ENCODE results near the gene FGD4.

FGD4 gene

DNA sequence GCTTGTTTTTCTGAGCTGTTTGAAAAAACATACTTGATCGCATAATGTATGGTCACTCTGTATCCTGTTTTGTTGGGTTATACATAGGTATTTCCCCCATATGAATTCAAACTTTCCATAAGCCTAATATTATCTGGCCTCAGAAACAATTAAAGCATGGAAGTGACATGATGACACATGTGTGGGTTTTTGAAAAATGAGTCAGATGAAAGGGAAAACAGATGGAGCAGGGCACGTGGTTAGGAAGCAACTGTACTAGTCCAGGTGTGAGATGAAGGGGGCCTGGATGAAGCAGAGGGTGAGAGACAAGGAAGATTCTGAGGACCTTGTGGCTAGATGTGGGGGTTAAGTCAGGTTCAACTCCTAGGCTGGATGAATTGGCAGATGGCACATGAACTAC, 187.0 kb downstream of the FGD4 start:
- Histone ChIP-seq H3K14ac (ENCODE audit: low read length in 2 of 2) (no peak overlapping the region), H3K4me3 (ENCODE audit: insufficient read depth in 1 of 2, low read depth in 1 of 2, low read length in 2 of 2) (no peak overlapping the region), H3K4ac (ENCODE audit: low read depth in 1 of 2, low read length in 2 of 2) (peak overlapping the region in 1 of 2 experiments; percentile 73), H2BK15ac (ENCODE audit: low read depth, poor library complexity, severe bottlenecking) (no peak overlapping the region), H4K91ac (ENCODE audit: low read length) (no peak overlapping the region), H3K18ac (ENCODE audit: low read depth in 1 of 2, low read length in 2 of 2) (peak overlapping the region in 1 of 2 experiments; percentile 38), H3K27me3 (ENCODE audit: control insufficient read depth in 1 of 2, insufficient read depth in 1 of 2, low read length in 2 of 2) (no peaks in the 10 kb centered on the region), H3K4me1 (ENCODE audit: control insufficient read depth, insufficient read depth, low read depth, low read length) (peaks cover 5% of the 10 kb centered on the region), H3K9me3 (ENCODE audit: control insufficient read depth, low read length) (no peaks in the 10 kb centered on the region), H3K27ac (ENCODE audit: low read length, poor library complexity, severe bottlenecking) (no peak overlapping the region), H3K9ac (ENCODE audit: low read length) (no peak overlapping the region), H2BK5ac (ENCODE audit: low read depth, low read length, poor library complexity, severe bottlenecking) (no peak overlapping the region), H3K79me1 (replicated peaks; ENCODE audit: low read length, poor library complexity, severe bottlenecking) (peaks cover 12% of the 10 kb centered on the region), H2AFZ (ENCODE audit: low read depth, low read length) (no peak overlapping the region), H3K36me3 (ENCODE audit: control insufficient read depth in 1 of 2, insufficient read depth in 2 of 2, low read depth in 1 of 2, low read length in 2 of 2) (peaks cover 8 to 9% of the 10 kb centered on the region in 2 experiments), H3K23ac (ENCODE audit: low read length in 2 of 2) (no peak overlapping the region), H2BK12ac (ENCODE audit: low read length in 2 of 2) (peak overlapping the region in 1 of 2 experiments; percentile 61), H4K8ac (ENCODE audit: low read length) (no peak overlapping the region), H3K4me2 (ENCODE audit: low read length, poor library complexity, severe bottlenecking) (no peak overlapping the region), H2AK5ac (ENCODE audit: low read length, severe bottlenecking) (no peak overlapping the region), H2BK120ac (ENCODE audit: low read depth, low read length) (no peak overlapping the region)
- no peak for DNase-seq
- 9% methylated on average over 1 of the region's 2 CpGs for WGBS

DNA sequence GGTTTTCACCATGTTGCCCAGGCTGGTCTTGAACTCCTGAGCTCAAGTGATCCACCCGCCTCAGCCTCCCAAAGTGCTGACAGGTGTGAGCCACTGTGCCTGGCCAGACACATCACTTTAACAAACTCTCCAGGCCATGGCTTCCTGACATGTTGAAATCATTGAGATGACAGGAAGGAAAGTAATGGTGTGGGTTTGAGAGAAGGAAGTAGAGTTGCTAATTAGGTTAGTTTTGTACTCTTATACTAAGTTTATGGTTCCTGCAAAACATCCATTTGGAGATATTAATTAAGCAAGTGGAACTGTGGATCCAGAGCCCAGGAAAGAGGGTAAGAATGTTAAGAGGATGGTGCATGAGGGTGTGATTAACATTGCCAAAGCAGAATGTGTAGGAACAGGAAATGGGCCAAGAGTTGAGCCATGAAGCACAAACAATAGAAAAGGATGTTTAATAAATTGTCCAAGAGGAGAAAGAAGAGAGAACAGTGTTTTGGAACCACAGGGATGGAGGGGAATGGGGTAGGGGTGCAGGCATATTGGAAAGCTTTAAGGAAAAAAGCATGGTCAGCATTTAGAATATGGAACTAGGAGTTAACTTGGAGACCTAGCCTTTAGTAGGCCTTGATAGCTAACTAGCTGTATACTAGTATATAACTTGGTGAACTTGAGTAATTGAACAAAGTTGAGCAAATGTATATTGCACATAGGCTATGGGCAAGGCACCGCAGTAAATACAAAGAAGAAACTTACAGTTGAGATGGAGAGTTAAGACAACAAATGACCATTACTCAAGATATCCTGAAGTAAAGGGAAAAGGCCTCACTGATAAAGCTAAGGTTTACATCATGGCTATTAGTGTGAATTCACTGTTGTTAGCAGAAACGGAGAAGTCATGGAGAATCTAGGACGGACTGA, 188.5 kb downstream of the FGD4 start:
- H2AFZ ChIP-seq (ENCODE audit: low read depth, low read length) = no peak overlapping the region
- no peak overlapping the region for H3K4ac ChIP-seq (ENCODE audit: low read depth in 1 of 2, low read length in 2 of 2)
- H2AK5ac ChIP-seq (ENCODE audit: low read length, severe bottlenecking) = no peak overlapping the region
- no peak overlapping the region for H2BK5ac ChIP-seq (ENCODE audit: low read depth, low read length, poor library complexity, severe bottlenecking)
- H3K9ac ChIP-seq (ENCODE audit: low read length) = no peak overlapping the region
- peaks cover 9% of the 10 kb centered on the region for H3K79me1 ChIP-seq (replicated peaks; ENCODE audit: low read length, poor library complexity, severe bottlenecking)
- H2BK12ac ChIP-seq (ENCODE audit: low read length in 2 of 2) = no peak overlapping the region
- no peak overlapping the region for H2BK15ac ChIP-seq (ENCODE audit: low read depth, poor library complexity, severe bottlenecking)
- H3K27me3 ChIP-seq (ENCODE audit: control insufficient read depth in 1 of 2, insufficient read depth in 1 of 2, low read length in 2 of 2) = no peaks in the 10 kb centered on the region
- no peak for DNase-seq
- H3K14ac ChIP-seq (ENCODE audit: low read length in 2 of 2) = no peak overlapping the region
- peaks cover 3% of the 10 kb centered on the region for H3K4me1 ChIP-seq (ENCODE audit: control insufficient read depth, insufficient read depth, low read depth, low read length)
- H3K36me3 ChIP-seq (ENCODE audit: control insufficient read depth in 1 of 2, insufficient read depth in 2 of 2, low read depth in 1 of 2, low read length in 2 of 2) = peaks cover 5 to 6% of the 10 kb centered on the region in 2 experiments
- 92% methylated on average over 4 of the region's 4 CpGs for WGBS
- no peak overlapping the region for H4K91ac ChIP-seq (ENCODE audit: low read length)
- no peak overlapping the region for H3K23ac ChIP-seq (ENCODE audit: low read length in 2 of 2)
- H2BK120ac ChIP-seq (ENCODE audit: low read depth, low read length) = no peak overlapping the region
- H4K8ac ChIP-seq (ENCODE audit: low read length) = no peak overlapping the region
- H3K9me3 ChIP-seq (ENCODE audit: control insufficient read depth, low read length) = no peaks in the 10 kb centered on the region
- H3K27ac ChIP-seq (ENCODE audit: low read length, poor library complexity, severe bottlenecking) = no peak overlapping the region
- H3K18ac ChIP-seq (ENCODE audit: low read depth in 1 of 2, low read length in 2 of 2) = peak overlapping the region in 1 of 2 experiments; percentile 28
- no peak overlapping the region for H3K4me3 ChIP-seq (ENCODE audit: insufficient read depth in 1 of 2, low read depth in 1 of 2, low read length in 2 of 2)
- H3K4me2 ChIP-seq (ENCODE audit: low read length, poor library complexity, severe bottlenecking) = no peak overlapping the region

GRCh38 chr12:32588604-32589003, 189.2 kb downstream of the FGD4 start:
- H3K18ac ChIP-seq (ENCODE audit: low read depth in 1 of 2, low read length in 2 of 2) = peak overlapping the region in 1 of 2 experiments; percentile 28
- no peak overlapping the region for H4K91ac ChIP-seq (ENCODE audit: low read length)
- no peak overlapping the region for H2AFZ ChIP-seq (ENCODE audit: low read depth, low read length)
- H3K9me3 ChIP-seq (ENCODE audit: control insufficient read depth, low read length) = no peaks in the 10 kb centered on the region
- no peaks in the 10 kb centered on the region for H3K27me3 ChIP-seq (ENCODE audit: control insufficient read depth in 1 of 2, insufficient read depth in 1 of 2, low read length in 2 of 2)
- H3K4me3 ChIP-seq (ENCODE audit: insufficient read depth in 1 of 2, low read depth in 1 of 2, low read length in 2 of 2) = no peak overlapping the region
- no peak overlapping the region for H3K4me2 ChIP-seq (ENCODE audit: low read length, poor library complexity, severe bottlenecking)
- H4K8ac ChIP-seq (ENCODE audit: low read length) = no peak overlapping the region
- H3K14ac ChIP-seq (ENCODE audit: low read length in 2 of 2) = no peak overlapping the region
- no peak overlapping the region for H2AK5ac ChIP-seq (ENCODE audit: low read length, severe bottlenecking)
- no peak for DNase-seq
- no peak overlapping the region for H2BK5ac ChIP-seq (ENCODE audit: low read depth, low read length, poor library complexity, severe bottlenecking)
- peaks cover 9% of the 10 kb centered on the region for H3K79me1 ChIP-seq (replicated peaks; ENCODE audit: low read length, poor library complexity, severe bottlenecking)
- H3K4me1 ChIP-seq (ENCODE audit: control insufficient read depth, insufficient read depth, low read depth, low read length) = no peaks in the 10 kb centered on the region
- no peak overlapping the region for H2BK12ac ChIP-seq (ENCODE audit: low read length in 2 of 2)
- no peak overlapping the region for H3K23ac ChIP-seq (ENCODE audit: low read length in 2 of 2)
- no peak overlapping the region for H3K4ac ChIP-seq (ENCODE audit: low read depth in 1 of 2, low read length in 2 of 2)
- 84% methylated on average over 3 of the region's 3 CpGs for WGBS
- no peak overlapping the region for H2BK15ac ChIP-seq (ENCODE audit: low read depth, poor library complexity, severe bottlenecking)
- peaks cover 5 to 6% of the 10 kb centered on the region in 2 experiments for H3K36me3 ChIP-seq (ENCODE audit: control insufficient read depth in 1 of 2, insufficient read depth in 2 of 2, low read depth in 1 of 2, low read length in 2 of 2)
- no peak overlapping the region for H3K27ac ChIP-seq (ENCODE audit: low read length, poor library complexity, severe bottlenecking)
- no peak overlapping the region for H2BK120ac ChIP-seq (ENCODE audit: low read depth, low read length)
- H3K9ac ChIP-seq (ENCODE audit: low read length) = no peak overlapping the region

DNA sequence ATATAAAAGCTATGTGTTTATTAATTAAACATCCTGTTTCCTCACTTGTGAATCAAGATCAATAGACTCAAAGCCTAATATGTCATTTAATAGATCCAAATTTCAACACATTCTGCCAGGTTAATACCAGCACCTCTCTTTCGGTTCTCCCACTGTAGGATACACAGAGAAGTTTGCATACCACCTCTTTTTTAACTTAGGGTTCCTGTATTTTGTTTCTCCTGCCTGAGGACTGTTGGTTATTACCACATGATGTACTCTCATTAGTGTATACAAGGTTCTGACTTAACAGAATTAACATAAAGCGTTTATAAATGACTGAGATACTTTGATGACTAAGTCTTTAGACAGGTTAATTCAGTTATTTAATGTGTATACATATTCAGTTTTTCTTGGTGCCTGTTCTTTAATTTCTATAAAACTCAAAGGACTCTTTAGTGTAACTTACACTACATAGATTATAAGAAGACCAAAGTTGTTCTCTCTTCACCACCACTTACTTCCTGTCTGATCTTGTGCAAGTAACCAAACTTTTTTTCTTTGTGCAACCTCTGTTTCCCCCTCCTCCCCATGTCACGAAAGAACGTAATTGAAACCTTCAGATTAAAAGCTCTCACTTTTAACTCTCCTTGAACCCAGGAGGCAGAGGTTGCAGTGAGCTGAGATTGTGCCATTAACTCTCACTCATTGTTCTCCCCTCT, 190.0 kb downstream of the FGD4 start:
- WGBS = 77% methylated on average over 3 of the region's 4 CpGs
- no peak overlapping the region for H3K9ac ChIP-seq (ENCODE audit: low read length)
- no peak overlapping the region for H2AFZ ChIP-seq (ENCODE audit: low read depth, low read length)
- no peak overlapping the region for H2BK120ac ChIP-seq (ENCODE audit: low read depth, low read length)
- H2BK5ac ChIP-seq (ENCODE audit: low read depth, low read length, poor library complexity, severe bottlenecking) = no peak overlapping the region
- H3K23ac ChIP-seq (ENCODE audit: low read length in 2 of 2) = no peak overlapping the region
- no peak for DNase-seq
- no peak overlapping the region for H3K14ac ChIP-seq (ENCODE audit: low read length in 2 of 2)
- no peak overlapping the region for H3K18ac ChIP-seq (ENCODE audit: low read depth in 1 of 2, low read length in 2 of 2)
- no peaks in the 10 kb centered on the region for H3K9me3 ChIP-seq (ENCODE audit: control insufficient read depth, low read length)
- no peak overlapping the region for H2AK5ac ChIP-seq (ENCODE audit: low read length, severe bottlenecking)
- no peaks in the 10 kb centered on the region for H3K4me1 ChIP-seq (ENCODE audit: control insufficient read depth, insufficient read depth, low read depth, low read length)
- H3K27me3 ChIP-seq (ENCODE audit: control insufficient read depth in 1 of 2, insufficient read depth in 1 of 2, low read length in 2 of 2) = no peaks in the 10 kb centered on the region
- peaks cover 5 to 6% of the 10 kb centered on the region in 2 experiments for H3K36me3 ChIP-seq (ENCODE audit: control insufficient read depth in 1 of 2, insufficient read depth in 2 of 2, low read depth in 1 of 2, low read length in 2 of 2)
- no peak overlapping the region for H3K4me3 ChIP-seq (ENCODE audit: insufficient read depth in 1 of 2, low read depth in 1 of 2, low read length in 2 of 2)
- H4K8ac ChIP-seq (ENCODE audit: low read length) = no peak overlapping the region
- no peak overlapping the region for H3K4me2 ChIP-seq (ENCODE audit: low read length, poor library complexity, severe bottlenecking)
- peaks cover 9% of the 10 kb centered on the region for H3K79me1 ChIP-seq (replicated peaks; ENCODE audit: low read length, poor library complexity, severe bottlenecking)
- no peak overlapping the region for H3K27ac ChIP-seq (ENCODE audit: low read length, poor library complexity, severe bottlenecking)
- no peak overlapping the region for H2BK15ac ChIP-seq (ENCODE audit: low read depth, poor library complexity, severe bottlenecking)
- H2BK12ac ChIP-seq (ENCODE audit: low read length in 2 of 2) = no peak overlapping the region
- H3K4ac ChIP-seq (ENCODE audit: low read depth in 1 of 2, low read length in 2 of 2) = no peak overlapping the region
- H4K91ac ChIP-seq (ENCODE audit: low read length) = no peak overlapping the region
